Activated B cell treated with CpG ODN at 0.5 μM for 24 hours (primary cell): ENCODE results near the gene SLC25A38. TPM values are rescaled to one million over a fixed set of nuclear protein-coding genes. Genes with fewer than 3 reads are reported as not detected.

Experiments
- ATAC-seq: fragments of 200-7000 bp; cut with Tn5 transposase; one replicate; pipeline ENCODE4 v1.10.0; 2021; ENCODE audit warnings: low read depth, mild to moderate bottlenecking, moderate library complexity
- CTCF ChIA-PET: fragments of 350-600 bp; sonication (Branson Sonifier 250); formaldehyde crosslinking; loops from one replicate; lab custom pipeline; 2021; ENCODE audit warnings: antibody characterized with exemption; lab: Charles Lee
- POLR2A ChIA-PET: fragments of 350-600 bp; sonication (Branson Sonifier 250); formaldehyde crosslinking; loops from one replicate; lab custom pipeline; 2021; ENCODE audit warnings: antibody characterized with exemption; lab: Charles Lee
- DNase-seq: peaks from one replicate; pipeline ENCODE4 v3.0.0; 2022
- H3K27ac Mint-ChIP-seq: one replicate; pipeline ENCODE4 v1.8.0; 2020; ENCODE audit warnings: mixed read lengths
- H3K27me3 Mint-ChIP-seq: one replicate; pipeline ENCODE4 v1.8.0; 2021; ENCODE audit warnings: mixed read lengths
- H3K36me3 Mint-ChIP-seq: one replicate; pipeline ENCODE4 v1.8.0; 2021; ENCODE audit warnings: low read depth, mixed read lengths
- H3K4me1 Mint-ChIP-seq: one replicate; pipeline ENCODE4 v1.8.0; 2021; ENCODE audit warnings: mixed read lengths
- H3K4me3 Mint-ChIP-seq: one replicate; pipeline ENCODE4 v1.8.0; 2020; ENCODE audit warnings: mild to moderate bottlenecking, mixed read lengths
- H3K9me3 Mint-ChIP-seq: one replicate; pipeline ENCODE4 v1.8.0; 2020; ENCODE audit warnings: mixed read lengths
- CTCF ChIP-seq: fragments of 200-600 bp; IDR thresholded peaks from one replicate; pipeline ENCODE4 v1.8.0; 2022; ENCODE audit warnings: antibody characterized with exemption, mild to moderate bottlenecking
- intact Hi-C: fragments of 100-400 bp; cut with micrococcal nuclease; formaldehyde crosslinking; loops from one replicate; pipeline ENCODE4 v1.15.1; 2024
- total RNA-seq: library from RNA; stranded (reverse); gene quantifications from 2 replicates; pipeline ENCODE4 v1.2.3, GENCODE V29; 2022

SLC25A38 gene
- total RNA-seq, 1 donor from 2014 or later: 52.9 TPM

- intact Hi-C loops: loop anchor here (1.0 kb wide), 2 partner anchors 189 to 277 kb away; no protein-coding TSS in a partner anchor
- no peaks in the 10 kb centered on the region for H3K9me3 Mint-ChIP-seq
- DNase-seq: no peak
- no peak overlapping the region for H3K4me3 Mint-ChIP-seq
- H3K27me3 Mint-ChIP-seq: no peaks in the 10 kb centered on the region
- POLR2A ChIA-PET: interaction anchor here (0.9 kb wide), 1 partner anchor 90 kb away, joined by 3 read pairs; no protein-coding TSS in a partner anchor
- peak; percentile 64 for TF ChIP-seq CTCF
- no peak overlapping the region for H3K27ac Mint-ChIP-seq
- H3K36me3 Mint-ChIP-seq: no peaks in the 10 kb centered on the region
- H3K4me1 Mint-ChIP-seq: peaks cover 8% of the 10 kb centered on the region
- CTCF ChIA-PET: interaction anchor here (0.9 to 2.0 kb wide), 7 partner anchors 32 to 227 kb away, joined by 3 to 15 read pairs (median 5); no protein-coding TSS in a partner anchor
- peak; percentile 71 for ATAC-seq
Measured at GRCh38 chr3:39378088-39378487, 5.1 kb upstream of the SLC25A38 start.

GRCh38 chr3:39378957-39379777 lies 4.0 kb upstream of the SLC25A38 start:
- CTCF ChIA-PET: interaction anchor here (1.1 to 2.0 kb wide), 3 partner anchors 10 to 190 kb away, joined by 3 to 15 read pairs (median 5); no protein-coding TSS in a partner anchor
- DNase-seq: no peak
- Mint-ChIP-seq H3K4me1 (peaks cover 13% of the 10 kb centered on the region), H3K9me3 (no peaks in the 10 kb centered on the region), H3K27me3 (no peaks in the 10 kb centered on the region), H3K36me3 (peaks cover 6% of the 10 kb centered on the region), H3K27ac (no peak overlapping the region), H3K4me3 (no peak overlapping the region)
- POLR2A ChIA-PET: interaction anchor here (0.6 kb wide), 1 partner anchor 19 kb away, joined by 4 read pairs; no protein-coding TSS in a partner anchor
- intact Hi-C loops: loop anchor here (1.0 kb wide), 2 partner anchors 190 to 278 kb away; no protein-coding TSS in a partner anchor
- ATAC-seq: no peak
- no peak for TF ChIP-seq CTCF

- no peaks in the 10 kb centered on the region for H3K27me3 Mint-ChIP-seq
- ChIA-PET POLR2A (interaction anchor here (0.6 kb wide), 1 partner anchor 163 kb away, joined by 6 read pairs; no protein-coding TSS in a partner anchor), CTCF (interaction anchor here (1.1 kb wide), 1 partner anchor 9 kb away, joined by 3 read pairs; no protein-coding TSS in a partner anchor)
- H3K27ac Mint-ChIP-seq: no peak overlapping the region
- ATAC-seq (no peak), DNase-seq (no peak)
- H3K4me1 Mint-ChIP-seq: peaks cover 17% of the 10 kb centered on the region
- H3K4me3 Mint-ChIP-seq: no peak overlapping the region
- no peaks in the 10 kb centered on the region for H3K9me3 Mint-ChIP-seq
- TF ChIP-seq CTCF: no peak
- H3K36me3 Mint-ChIP-seq: peaks cover 6% of the 10 kb centered on the region
- intact Hi-C loops: loop anchor here (10.0 kb wide), 3 partner anchors 1075 to 1215 kb away; partner anchors contain the start of genes OXSR1, RPL14 and ZNF621
Measured at GRCh38 chr3:39379778-39380155, 3.4 kb upstream of the SLC25A38 start.

- Mint-ChIP-seq H3K4me1 (peaks cover 33% of the 10 kb centered on the region), H3K27me3 (no peaks in the 10 kb centered on the region), H3K27ac (no peak overlapping the region), H3K9me3 (no peaks in the 10 kb centered on the region), H3K4me3 (no peak overlapping the region), H3K36me3 (peaks cover 11% of the 10 kb centered on the region)
- ATAC-seq: no peak
- DNase-seq: no peak
- CTCF ChIA-PET: no interaction called here
- TF ChIP-seq CTCF: no peak
- POLR2A ChIA-PET: no interaction called here
- intact Hi-C loops: loop anchor here (10.0 kb wide), 3 partner anchors 1073 to 1217 kb away; partner anchors contain the start of genes OXSR1, RPL14 and ZNF621
Measured at GRCh38 chr3:39381432-39381831, 1.7 kb upstream of the SLC25A38 start.
